K562 (cell line): ENCODE measurements around the gene MRGPRX3. TPM values are rescaled to one million over a fixed set of nuclear protein-coding genes. Genes with fewer than 3 reads are reported as not detected.

Experiments used
- ZBTB40 ChIP-seq, 2 experiments: fragments of 450-650 bp in 1 of 2; sonication (generic) in 1 of 2; formaldehyde crosslinking in 1 of 2; IDR thresholded peaks; 2 replicates each; pipeline versions ENCODE4 v1.7.1 to v1.9.0; 2016 to 2022; ENCODE audit warnings: inconsistent platforms in 1 of 2, mild to moderate bottlenecking in 1 of 2, missing genetic modification reagents in 1 of 2
- polyA plus RNA-seq, 8 experiments: library from polyadenylated mRNA; depleted of rRNA in 4 of 8; stranded (reverse) in 5 of 8; unstranded in 3 of 8; fragments of >200 nt; fragmentation: Nextera tagmentation in 2 of 8; fragmentation: Illumina TruSeq in 1 of 8; extraction: Ambion mirVana in 2 of 8; extraction: Trizol in 1 of 8; gene quantifications; 2 replicates each; pipeline versions ENCODE4 v1.2.1 to v1.2.3, GENCODE V29; 2011 to 2014; ENCODE audit warnings: inconsistent platforms in 1 of 8, missing spikeins in 1 of 8
- total RNA-seq, 7 experiments: library from RNA; depleted of rRNA in 6 of 7; stranded (reverse); fragments of >200 nt in 6 of 7; fragmentation: Illumina TruSeq in 2 of 7; extraction: Trizol in 2 of 7; gene quantifications; 2 replicates each; pipeline versions ENCODE4 v1.2.1 to v1.2.3, GENCODE V29; 2011 to 2021; ENCODE audit warnings: low replicate concordance in 1 of 7
- TF ChIP-seq, protein P1 (sequence below): sonication (generic); formaldehyde crosslinking; IDR thresholded peaks from 2 replicates; pipeline ENCODE4 v1.8.0; 2022; ENCODE audit warnings: missing genetic modification reagents, mild to moderate bottlenecking, borderline replicate concordance

Gene MRGPRX3
- total and polyA plus RNA-seq, 9 of the 15 experiments (the other 6 are each of a cell fraction or from before 2014, with no cell fraction given): not detected

- TF ChIP-seq ZBTB40 (IDR thresholded peaks at IDR 0.05): no peak
- no peak for TF ChIP-seq ZBTB40 (CRISPR knock-in tag; IDR thresholded peaks at IDR 0.05)
- TF ChIP-seq, protein P1, sequence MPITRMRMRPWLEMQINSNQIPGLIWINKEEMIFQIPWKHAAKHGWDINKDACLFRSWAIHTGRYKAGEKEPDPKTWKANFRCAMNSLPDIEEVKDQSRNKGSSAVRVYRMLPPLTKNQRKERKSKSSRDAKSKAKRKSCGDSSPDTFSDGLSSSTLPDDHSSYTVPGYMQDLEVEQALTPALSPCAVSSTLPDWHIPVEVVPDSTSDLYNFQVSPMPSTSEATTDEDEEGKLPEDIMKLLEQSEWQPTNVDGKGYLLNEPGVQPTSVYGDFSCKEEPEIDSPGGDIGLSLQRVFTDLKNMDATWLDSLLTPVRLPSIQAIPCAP: no peak
Observed at GRCh38 chr11:18088966-18089365, 43.4 kb upstream of the MRGPRX3 start (continued).
